Activated B cell treated with CpG ODN at 0.5 μM for 24 hours (primary cell): Measurements from ENCODE around the gene FAM3B. TPM values are rescaled to one million over a fixed set of nuclear protein-coding genes. Genes with fewer than 3 reads are reported as not detected.

ENCODE experiments used
- ATAC-seq: fragments of 200-7000 bp; cut with Tn5 transposase; one replicate; pipeline ENCODE4 v1.10.0; 2021; ENCODE audit warnings: low read depth, mild to moderate bottlenecking, moderate library complexity
- CTCF ChIA-PET: fragments of 350-600 bp; sonication (Branson Sonifier 250); formaldehyde crosslinking; loops from one replicate; lab custom pipeline; 2021; ENCODE audit warnings: antibody characterized with exemption; lab: Charles Lee
- POLR2A ChIA-PET: fragments of 350-600 bp; sonication (Branson Sonifier 250); formaldehyde crosslinking; loops from one replicate; lab custom pipeline; 2021; ENCODE audit warnings: antibody characterized with exemption; lab: Charles Lee
- DNase-seq: peaks from one replicate; pipeline ENCODE4 v3.0.0; 2022
- H3K27ac Mint-ChIP-seq: one replicate; pipeline ENCODE4 v1.8.0; 2020; ENCODE audit warnings: mixed read lengths
- H3K27me3 Mint-ChIP-seq: one replicate; pipeline ENCODE4 v1.8.0; 2021; ENCODE audit warnings: mixed read lengths
- H3K36me3 Mint-ChIP-seq: one replicate; pipeline ENCODE4 v1.8.0; 2021; ENCODE audit warnings: low read depth, mixed read lengths
- H3K4me1 Mint-ChIP-seq: one replicate; pipeline ENCODE4 v1.8.0; 2021; ENCODE audit warnings: mixed read lengths
- H3K4me3 Mint-ChIP-seq: one replicate; pipeline ENCODE4 v1.8.0; 2020; ENCODE audit warnings: mild to moderate bottlenecking, mixed read lengths
- H3K9me3 Mint-ChIP-seq: one replicate; pipeline ENCODE4 v1.8.0; 2020; ENCODE audit warnings: mixed read lengths
- intact Hi-C: fragments of 100-400 bp; cut with micrococcal nuclease; formaldehyde crosslinking; loops from one replicate; pipeline ENCODE4 v1.15.1; 2024
- total RNA-seq: library from RNA; stranded (reverse); gene quantifications from 2 replicates; pipeline ENCODE4 v1.2.3, GENCODE V29; 2022
- TF ChIP-seq, protein P1 (sequence below): fragments of 200-600 bp; IDR thresholded peaks from one replicate; pipeline ENCODE4 v1.8.0; 2022; ENCODE audit warnings: antibody characterized with exemption, mild to moderate bottlenecking

Gene FAM3B
- total RNA-seq, 1 donor from 2014 or later, result not detected

DNA sequence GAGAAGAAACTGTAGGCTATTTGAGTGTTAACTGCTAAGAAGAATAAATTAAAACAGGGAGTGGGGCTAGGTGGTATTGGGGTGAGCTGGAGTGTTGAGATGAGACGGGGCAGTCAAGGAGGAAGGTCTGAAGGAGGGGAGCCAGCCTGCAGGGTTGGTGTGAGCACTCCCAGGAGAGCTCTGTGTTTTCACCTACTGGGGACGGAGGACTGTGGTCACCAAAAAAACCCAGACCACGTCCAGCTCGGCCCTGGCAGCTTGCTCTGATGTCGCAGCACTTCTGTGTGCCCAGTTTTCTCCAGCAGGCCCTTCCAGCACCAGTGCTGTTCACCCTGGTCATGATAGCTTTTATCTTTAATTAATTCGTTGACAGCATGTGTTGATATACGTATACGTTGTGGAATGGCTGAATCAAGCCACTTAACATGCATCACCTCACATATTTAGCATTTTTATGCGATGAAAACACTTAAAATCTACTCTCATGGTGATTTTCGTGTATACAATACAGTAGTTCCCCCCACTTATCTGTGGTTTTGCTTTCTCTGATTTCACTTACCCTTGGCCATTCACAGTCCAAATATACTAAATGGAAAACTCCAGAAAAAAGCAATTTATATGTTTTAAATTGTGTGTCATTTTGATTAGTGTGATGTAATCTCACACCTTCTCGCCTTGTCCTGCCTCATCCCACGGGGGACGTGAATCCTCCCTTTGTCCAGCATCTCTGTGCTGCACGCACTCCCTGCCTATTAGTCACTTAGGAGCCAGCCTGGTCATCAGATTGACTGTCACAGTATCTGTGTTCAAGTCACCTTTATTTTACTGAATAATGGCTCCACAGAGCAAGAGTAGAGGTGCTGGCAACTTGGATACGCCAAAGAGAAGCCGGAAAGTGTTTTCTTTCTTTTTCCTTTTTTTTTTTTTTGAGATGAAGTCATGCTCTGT, 12.3 kb downstream of the FAM3B start:
- ChIA-PET CTCF (no interaction called here), POLR2A (no interaction called here)
- H3K27ac Mint-ChIP-seq, result no peak overlapping the region
- peaks cover 5% of the 10 kb centered on the region for H3K27me3 Mint-ChIP-seq
- ATAC-seq (no peak), DNase-seq (no peak)
- intact Hi-C loops, result no loop called here
- no peaks in the 10 kb centered on the region for H3K4me1 Mint-ChIP-seq
- no peaks in the 10 kb centered on the region for H3K36me3 Mint-ChIP-seq
- H3K9me3 Mint-ChIP-seq, result peaks cover 1% of the 10 kb centered on the region
- TF ChIP-seq, protein P1, sequence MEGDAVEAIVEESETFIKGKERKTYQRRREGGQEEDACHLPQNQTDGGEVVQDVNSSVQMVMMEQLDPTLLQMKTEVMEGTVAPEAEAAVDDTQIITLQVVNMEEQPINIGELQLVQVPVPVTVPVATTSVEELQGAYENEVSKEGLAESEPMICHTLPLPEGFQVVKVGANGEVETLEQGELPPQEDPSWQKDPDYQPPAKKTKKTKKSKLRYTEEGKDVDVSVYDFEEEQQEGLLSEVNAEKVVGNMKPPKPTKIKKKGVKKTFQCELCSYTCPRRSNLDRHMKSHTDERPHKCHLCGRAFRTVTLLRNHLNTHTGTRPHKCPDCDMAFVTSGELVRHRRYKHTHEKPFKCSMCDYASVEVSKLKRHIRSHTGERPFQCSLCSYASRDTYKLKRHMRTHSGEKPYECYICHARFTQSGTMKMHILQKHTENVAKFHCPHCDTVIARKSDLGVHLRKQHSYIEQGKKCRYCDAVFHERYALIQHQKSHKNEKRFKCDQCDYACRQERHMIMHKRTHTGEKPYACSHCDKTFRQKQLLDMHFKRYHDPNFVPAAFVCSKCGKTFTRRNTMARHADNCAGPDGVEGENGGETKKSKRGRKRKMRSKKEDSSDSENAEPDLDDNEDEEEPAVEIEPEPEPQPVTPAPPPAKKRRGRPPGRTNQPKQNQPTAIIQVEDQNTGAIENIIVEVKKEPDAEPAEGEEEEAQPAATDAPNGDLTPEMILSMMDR, result no peak
- H3K4me3 Mint-ChIP-seq, result no peak overlapping the region

GRCh38 chr21:41333752-41334151, 17.2 kb downstream of the FAM3B start:
- DNase-seq (no peak), ATAC-seq (no peak)
- TF ChIP-seq, protein P1, result no peak
- no peaks in the 10 kb centered on the region for H3K4me1 Mint-ChIP-seq
- CTCF ChIA-PET, result no interaction called here
- peaks cover 5% of the 10 kb centered on the region for H3K27me3 Mint-ChIP-seq
- intact Hi-C loops, result no loop called here
- POLR2A ChIA-PET, result no interaction called here
- no peak overlapping the region for H3K27ac Mint-ChIP-seq
- H3K4me3 Mint-ChIP-seq, result no peak overlapping the region
- H3K36me3 Mint-ChIP-seq, result no peaks in the 10 kb centered on the region
- peaks cover 2% of the 10 kb centered on the region for H3K9me3 Mint-ChIP-seq

DNA sequence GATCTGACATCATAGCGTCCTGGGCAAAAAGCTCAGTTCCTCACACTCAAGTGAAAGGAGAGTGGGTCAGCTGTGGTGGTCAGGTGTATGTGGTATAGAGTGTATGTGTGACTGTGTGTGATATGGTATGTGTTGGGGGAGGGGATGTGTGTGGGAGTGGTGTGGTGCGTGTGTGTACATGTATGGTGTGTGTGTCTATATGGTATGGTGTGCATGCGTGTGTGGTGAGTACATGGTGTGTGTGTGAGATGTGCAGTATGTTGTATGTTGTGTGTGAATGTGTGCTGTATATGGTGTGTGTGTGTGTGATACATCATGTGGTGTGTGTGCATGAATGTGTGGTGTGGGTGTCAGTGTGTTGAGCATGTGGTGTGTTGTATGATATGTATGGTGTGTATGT, 20.9 kb downstream of the FAM3B start:
- no peak for ATAC-seq
- no peak for DNase-seq
- Mint-ChIP-seq H3K4me3 (no peak overlapping the region), H3K9me3 (peaks cover 8% of the 10 kb centered on the region), H3K27me3 (peaks cover 12% of the 10 kb centered on the region), H3K36me3 (no peaks in the 10 kb centered on the region), H3K27ac (no peak overlapping the region), H3K4me1 (no peaks in the 10 kb centered on the region)
- TF ChIP-seq, protein P1, result no peak
- ChIA-PET POLR2A (no interaction called here), CTCF (no interaction called here)
- intact Hi-C loops, result no loop called here

DNA sequence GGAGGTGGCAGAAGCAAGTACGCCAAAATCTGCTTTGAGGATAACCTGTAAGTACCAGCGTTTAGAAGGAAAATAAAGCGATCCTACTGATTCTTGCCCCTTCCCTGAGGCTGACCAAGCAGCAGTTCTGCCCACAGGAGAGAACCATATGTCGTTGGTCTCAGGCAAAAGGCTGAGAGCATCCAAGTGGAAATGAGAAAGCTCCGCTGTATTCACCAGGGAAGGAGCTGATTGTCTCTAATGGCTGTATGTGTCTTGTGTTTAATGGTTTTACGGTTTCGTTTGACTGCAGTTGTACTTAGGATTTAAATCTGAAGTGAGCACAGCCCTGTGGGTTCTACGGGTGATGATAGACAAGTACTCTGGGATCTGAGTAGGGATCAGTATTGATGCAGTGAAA, 21.9 kb downstream of the FAM3B start:
- intact Hi-C loops, result no loop called here
- TF ChIP-seq, protein P1, result no peak
- H3K9me3 Mint-ChIP-seq, result peaks cover 10% of the 10 kb centered on the region
- DNase-seq, result no peak
- POLR2A ChIA-PET, result no interaction called here
- H3K4me3 Mint-ChIP-seq, result no peak overlapping the region
- H3K27me3 Mint-ChIP-seq, result peaks cover 10% of the 10 kb centered on the region
- CTCF ChIA-PET, result no interaction called here
- H3K4me1 Mint-ChIP-seq, result no peaks in the 10 kb centered on the region
- H3K27ac Mint-ChIP-seq, result no peak overlapping the region
- no peak for ATAC-seq
- no peaks in the 10 kb centered on the region for H3K36me3 Mint-ChIP-seq

GRCh38 chr21:41342035-41342434, 25.4 kb downstream of the FAM3B start:
- ATAC-seq (no peak), DNase-seq (no peak)
- Mint-ChIP-seq H3K4me1 (no peaks in the 10 kb centered on the region), H3K4me3 (no peak overlapping the region), H3K27ac (no peak overlapping the region), H3K36me3 (no peaks in the 10 kb centered on the region), H3K27me3 (peaks cover 11% of the 10 kb centered on the region), H3K9me3 (peaks cover 8% of the 10 kb centered on the region)
- TF ChIP-seq, protein P1, result no peak
- intact Hi-C loops, result no loop called here
- POLR2A ChIA-PET, result no interaction called here
- CTCF ChIA-PET, result no interaction called here
